Activated CD4-positive, alpha-beta T cell treated with anti-CD3 and anti-CD28 coated beads, Interleukin-2, amount 50 U/mL, for 16 hours (primary cell): ENCODE measurements around the gene FAM168A.

Experiments used
- DNase-seq: peaks from one replicate; pipeline ENCODE4 v3.0.0-alpha.2; 2020

The FAM168A gene

DNA sequence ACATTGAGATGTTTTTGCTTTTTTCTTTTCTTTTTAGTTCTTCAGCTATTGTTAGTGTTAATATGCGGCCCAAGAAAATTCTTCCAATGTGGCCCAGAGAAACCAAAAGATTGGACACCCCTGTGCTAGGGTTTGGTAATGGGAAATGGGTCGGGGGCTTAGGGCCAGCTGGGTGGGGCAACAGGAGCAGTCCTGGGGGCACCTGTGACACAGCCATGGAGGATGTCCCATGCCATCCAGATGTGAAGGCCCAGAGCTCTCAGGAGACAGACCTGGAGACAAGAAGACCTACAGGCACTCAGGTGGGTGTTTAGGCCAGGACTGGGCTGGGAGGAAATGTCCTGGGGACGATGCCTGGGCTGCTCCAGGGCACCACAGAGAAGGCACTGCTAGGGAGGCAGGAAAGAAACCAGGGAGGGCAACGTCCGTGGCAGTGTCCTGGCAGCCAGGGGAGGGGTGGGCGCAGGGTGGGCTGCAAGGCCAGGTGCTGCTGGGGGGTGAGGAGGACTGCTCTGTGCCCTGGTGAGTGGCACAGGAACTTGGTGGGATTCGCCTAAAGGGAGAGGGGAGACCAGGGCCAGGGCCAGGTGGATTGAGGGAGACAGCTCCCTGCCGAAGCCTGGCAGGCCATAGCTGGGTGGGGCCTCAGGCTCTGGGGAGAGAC, 200.3 kb downstream of the FAM168A start:
- no peak for DNase-seq

- no peak for DNase-seq
Measured at GRCh38 chr11:73396985-73397384, 200.9 kb downstream of the FAM168A start.

DNA sequence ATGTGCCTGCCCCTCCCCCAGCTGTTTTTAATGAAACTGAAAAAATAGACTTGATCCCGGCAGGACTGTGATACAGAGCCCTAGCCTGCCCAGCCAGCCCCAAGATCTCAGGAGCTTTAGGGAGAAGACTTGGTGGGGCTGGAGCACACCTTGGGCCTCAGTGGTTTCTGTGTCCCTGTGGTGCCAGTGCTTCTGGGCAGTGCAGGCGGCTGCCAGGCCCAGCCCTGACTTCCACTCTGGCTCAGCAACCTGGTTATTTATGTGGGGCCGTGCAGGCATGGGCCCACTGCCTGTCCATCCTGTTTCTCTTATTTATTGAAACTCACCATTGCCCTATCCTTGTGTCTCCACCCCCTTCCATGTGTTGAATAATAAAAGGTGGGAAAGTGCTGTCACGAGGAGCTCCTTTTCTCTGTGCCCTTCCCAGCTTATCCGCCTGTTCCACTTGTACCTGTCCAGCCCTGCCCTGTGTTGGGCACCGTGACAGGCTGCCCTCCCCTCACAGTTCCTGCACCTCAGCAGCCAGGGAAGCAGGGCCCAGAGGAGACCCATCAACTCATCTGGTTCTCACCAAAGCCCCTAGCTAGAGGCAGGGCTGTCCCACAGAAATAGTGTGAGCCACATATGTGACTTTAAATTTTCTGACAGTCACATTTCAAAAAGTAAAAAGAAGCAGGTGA, 201.5 kb downstream of the FAM168A start:
- no peak for DNase-seq

GRCh38 chr11:73395297-73396208, 202.4 kb downstream of the FAM168A start:
- no peak for DNase-seq

DNA sequence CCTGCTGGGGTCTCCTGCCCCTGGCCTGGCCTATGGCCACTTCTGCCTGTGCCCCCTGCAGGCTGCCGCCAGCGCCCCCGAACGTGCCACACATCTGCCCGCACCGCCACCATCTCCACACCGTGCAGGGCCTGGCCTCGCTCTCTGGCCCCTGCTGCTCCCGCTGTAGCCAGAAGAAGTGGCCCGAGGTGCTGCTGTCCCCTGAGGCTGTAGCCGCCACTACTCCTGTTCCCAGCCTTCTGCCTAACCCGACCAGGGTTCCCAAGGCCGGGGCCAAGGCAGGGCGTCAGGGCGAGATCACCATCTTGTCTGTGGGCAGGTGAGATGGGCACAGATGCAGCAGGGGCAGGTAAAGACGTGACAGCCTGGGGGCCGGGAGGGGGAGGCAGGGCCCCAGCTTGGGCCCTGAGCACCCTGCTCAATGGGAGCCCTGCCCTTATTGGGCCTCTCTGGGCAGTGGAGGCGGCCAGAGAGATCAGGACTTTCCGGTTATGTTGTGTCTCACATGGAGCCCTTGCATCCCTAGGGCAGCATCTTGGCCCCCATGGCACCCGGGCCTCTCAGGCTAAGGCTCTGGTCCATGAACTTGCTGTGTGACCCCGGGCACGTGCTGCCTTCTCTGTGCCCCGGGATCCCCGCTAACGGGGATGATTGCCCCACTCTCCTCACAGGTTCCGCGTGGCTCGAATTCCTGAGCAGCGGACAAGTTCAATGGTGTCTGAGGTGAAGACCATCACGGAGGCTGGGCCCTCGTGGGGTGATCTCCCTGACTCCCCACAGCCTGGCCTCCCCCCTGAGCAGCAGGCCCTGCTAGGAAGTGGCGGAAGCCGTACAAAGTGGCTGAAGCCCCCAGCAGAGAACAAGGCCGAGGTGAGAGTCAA, 203.3 kb downstream of the FAM168A start:
- DNase-seq, result no peak

GRCh38 chr11:73393479-73394415, 204.2 kb downstream of the FAM168A start:
- DNase-seq, result peak; percentile 67

DNA sequence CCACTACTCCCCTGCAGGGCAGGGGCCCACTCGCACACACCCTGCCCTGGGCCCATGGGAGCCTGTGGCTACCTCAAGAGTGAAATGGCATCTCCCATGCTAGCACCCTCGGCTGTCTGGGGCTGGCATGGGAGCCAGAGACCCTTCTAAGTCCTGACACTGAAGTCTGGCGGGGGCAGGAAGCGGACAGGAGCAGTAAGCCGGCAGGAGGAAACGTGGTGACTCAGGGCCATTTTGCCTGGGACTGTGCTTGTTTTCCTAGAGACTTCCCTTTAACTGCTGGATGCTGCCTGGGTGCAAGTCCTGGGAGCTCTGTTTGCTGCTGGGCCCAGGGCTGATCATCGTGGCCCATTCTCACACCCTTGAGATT, 204.9 kb downstream of the FAM168A start:
- DNase-seq, result no peak

DNA sequence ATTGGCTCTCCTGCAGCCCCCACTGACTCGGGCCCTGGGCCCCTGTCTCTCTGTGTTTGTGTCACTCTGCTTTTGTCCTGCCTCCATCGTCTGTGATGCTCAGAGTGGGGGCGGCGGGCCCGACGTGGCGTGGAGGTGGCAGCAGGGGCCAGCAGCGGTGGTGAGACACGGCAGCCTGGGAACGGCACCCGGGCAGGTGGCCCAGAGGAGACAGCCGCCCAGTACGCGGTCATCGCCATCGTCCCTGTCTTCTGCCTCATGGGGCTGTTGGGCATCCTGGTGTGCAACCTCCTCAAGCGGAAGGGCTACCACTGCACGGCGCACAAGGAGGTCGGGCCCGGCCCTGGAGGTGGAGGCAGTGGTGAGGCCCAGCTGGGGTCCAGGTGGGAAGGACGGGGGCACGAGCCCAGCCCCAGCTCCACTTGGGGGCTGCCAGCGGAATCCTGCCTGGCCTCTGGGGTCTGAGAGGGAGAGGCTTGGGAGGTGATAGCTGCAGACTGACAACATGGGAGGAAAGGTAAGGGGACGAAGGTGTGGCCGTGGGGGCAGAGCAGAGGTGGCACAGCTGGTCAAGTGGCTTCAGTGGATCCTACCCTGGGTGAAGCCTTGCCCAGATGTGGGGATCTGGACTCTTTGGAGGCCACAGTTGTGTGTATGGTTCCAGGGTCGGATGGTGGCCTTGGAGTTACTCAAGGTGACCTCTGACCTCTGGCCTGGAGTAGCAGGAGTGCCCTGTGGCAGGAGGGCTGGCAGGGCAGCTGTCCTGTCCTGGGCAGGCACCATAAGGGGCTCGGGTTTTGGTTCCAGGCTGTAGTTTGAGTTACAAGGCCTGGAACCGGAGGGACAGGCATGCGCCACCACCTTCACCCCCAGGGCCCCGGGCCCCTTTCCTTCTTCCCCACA, 205.6 kb downstream of the FAM168A start:
- DNase-seq, result no peak

- DNase-seq, result no peak
Measured at GRCh38 chr11:73391665-73392064, 206.2 kb downstream of the FAM168A start.

GRCh38 chr11:73390601-73391565, 207.0 kb downstream of the FAM168A start:
- DNase-seq, result no peak

DNA sequence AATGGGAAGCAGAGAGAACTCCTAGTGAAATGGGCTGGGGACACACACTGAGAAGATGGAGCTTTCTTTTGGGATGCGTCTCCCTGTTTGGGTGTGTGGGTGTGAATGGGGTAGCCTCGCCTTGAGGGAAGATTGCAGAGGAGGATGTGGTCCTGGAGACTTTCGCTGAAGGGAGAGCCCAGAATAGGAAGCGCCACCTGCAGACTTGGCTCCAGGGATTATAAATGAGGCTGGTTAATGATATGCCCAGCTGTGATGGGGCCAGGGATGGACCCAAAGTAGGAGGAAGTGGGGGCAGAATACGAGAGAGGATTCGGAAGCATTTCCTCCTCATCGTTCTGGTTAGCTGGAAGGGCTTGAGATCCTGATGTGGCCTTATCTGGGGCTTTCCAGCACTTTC, 208.0 kb downstream of the FAM168A start:
- no peak for DNase-seq

- DNase-seq, result no peak
Measured at GRCh38 chr11:73389134-73389525, 208.8 kb downstream of the FAM168A start.

DNA sequence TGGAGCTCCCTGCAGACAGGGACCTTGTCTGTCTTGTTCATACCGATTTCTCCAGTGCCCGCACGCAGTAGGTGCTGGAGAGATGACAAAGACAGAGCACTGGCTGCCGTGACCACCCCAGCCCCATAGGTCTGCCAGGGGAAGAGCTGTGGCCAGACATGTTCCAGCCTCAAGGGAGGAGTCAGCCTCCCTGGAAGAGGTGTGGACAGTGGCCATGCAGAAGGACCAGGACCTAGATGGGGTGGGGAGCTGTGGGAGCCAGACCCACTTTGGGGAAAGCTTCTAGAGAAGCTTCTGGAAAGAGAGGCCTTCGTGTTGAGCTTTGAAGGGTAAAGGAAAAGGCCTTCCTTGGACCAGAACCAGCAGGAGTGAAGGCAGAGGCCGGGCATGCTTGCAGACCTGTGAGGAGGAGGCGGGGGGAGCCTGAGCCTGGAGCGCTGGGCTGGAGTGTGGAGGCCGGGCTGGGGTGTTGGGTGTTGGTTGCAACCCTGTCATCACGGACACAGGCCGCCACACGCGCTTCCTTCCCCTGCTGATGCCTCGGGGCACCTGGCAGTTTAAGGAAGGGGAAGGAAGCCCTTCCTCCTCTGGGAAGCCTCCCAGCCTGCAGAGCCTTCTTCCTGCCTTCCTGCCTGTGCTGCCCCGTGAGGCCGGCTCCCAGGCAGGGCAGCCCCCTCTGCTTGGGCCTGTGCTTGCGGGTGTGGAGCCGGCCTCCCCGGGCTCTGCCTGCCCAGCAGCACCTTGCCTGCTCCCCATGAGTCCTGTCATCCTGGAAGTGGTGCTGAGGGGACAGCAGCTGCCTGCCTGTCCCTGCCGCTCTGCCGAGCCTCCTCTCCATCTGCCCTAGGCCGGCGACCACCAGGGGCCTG, 209.4 kb downstream of the FAM168A start:
- DNase-seq, result no peak

DNA sequence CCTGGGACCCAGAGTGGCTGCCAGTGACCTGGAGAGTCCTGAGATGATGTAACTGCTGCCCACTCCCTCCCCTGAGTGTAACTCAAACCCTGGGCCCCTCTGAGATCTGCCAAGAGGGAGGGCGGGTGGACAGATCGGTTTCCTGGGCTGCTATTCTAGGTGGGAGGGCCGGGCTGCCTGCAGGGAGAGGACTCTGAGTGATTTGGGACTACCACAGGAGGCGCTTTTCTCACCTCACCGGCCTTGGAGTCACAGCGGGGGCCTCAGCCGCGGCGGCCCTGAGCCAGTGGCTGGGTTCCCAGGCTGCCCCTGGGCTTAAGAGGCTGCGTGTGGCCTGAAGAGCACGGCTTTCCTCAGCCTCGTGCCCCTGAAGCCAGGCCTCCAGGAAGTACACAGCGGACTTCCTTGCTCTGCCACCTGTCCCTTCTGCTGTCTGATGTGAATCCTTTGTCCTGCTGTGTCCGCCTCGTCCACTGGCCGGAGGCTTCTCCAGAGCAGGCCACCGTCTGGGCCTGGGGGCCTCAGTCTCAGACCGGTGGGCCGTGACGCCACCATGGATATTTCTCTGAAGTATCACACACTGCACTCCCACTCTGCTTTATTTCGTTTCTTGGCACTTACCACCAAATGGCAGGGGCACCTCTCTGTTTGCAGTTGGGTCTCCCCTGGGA, 210.2 kb downstream of the FAM168A start:
- DNase-seq, result no peak

DNA sequence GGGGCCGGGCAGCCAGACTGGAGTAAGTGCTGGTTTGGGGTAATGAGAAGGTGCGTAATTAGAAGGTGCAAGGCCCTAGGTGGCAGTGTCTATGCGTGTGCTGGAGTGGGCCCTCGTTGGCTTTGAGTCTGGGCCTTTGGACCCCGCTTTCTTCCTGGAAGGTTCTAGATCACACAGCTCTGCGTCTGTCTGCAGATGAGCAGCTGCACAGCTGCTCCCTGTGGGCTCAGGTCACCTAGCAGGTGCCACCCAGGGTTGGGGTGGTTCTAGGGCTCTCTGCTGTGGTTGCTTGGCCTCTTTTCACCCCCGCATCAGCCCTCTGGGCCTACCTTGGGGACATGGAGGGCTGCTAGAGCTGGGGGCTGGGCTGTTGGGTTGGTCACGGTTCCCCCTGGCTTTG, 211.4 kb downstream of the FAM168A start:
- no peak for DNase-seq

GRCh38 chr11:73386016-73386415, 211.9 kb downstream of the FAM168A start:
- DNase-seq, result no peak

GRCh38 chr11:73384872-73385689, 212.8 kb downstream of the FAM168A start:
- peak; percentile 48 for DNase-seq
